OCI-LY3 (cell line): Measurements from ENCODE around the gene NWD2.

Experiments
- CTCF ChIP-seq: fragments of 200-600, 300-600 bp; sonication (generic); IDR thresholded peaks from 2 replicates; pipeline ENCODE4 v1.5.1; 2014; ENCODE audit warnings: antibody characterized with exemption, low read length, low read depth
- EZH2phosphoT487 ChIP-seq: fragments of 200-600 bp; shearing (Covaris generic); IDR thresholded peaks from 2 replicates; pipeline ENCODE4 v1.6.1; 2018; ENCODE audit warnings: antibody characterized with exemption, mixed run types, low read depth

- TF ChIP-seq CTCF, result no peak
- no peak for TF ChIP-seq EZH2phosphoT487
Observed at GRCh38 chr4:37365888-37366287, 121.3 kb downstream of the NWD2 start.
